HepG2 (cell line): ENCODE data around the gene SPACA4. TPM values are rescaled to one million over a fixed set of nuclear protein-coding genes. Genes with fewer than 3 reads are reported as not detected.

Experiments used
- CBFB ChIP-seq: sonication (generic); formaldehyde crosslinking; IDR thresholded peaks from 2 replicates; pipeline ENCODE4 v1.4.0; 2020; ENCODE audit warnings: missing genetic modification reagents
- ELF3 ChIP-seq: IDR thresholded peaks from 2 replicates; pipeline ENCODE4 v1.6.1; 2016; ENCODE audit warnings: missing genetic modification reagents, missing compliant biosample characterization
- HDAC1 ChIP-seq: sonication (generic); formaldehyde crosslinking; IDR thresholded peaks from 2 replicates; pipeline ENCODE4 v1.5.1; 2020; ENCODE audit warnings: mild to moderate bottlenecking, missing genetic modification reagents
- HOXA7 ChIP-seq: sonication (generic); formaldehyde crosslinking; IDR thresholded peaks from 2 replicates; pipeline ENCODE4 v1.8.1; 2022; ENCODE audit warnings: mild to moderate bottlenecking, missing genetic modification reagents, moderate library complexity
- IRX3 ChIP-seq: sonication (generic); formaldehyde crosslinking; IDR thresholded peaks from 2 replicates; pipeline ENCODE4 v1.8.1; 2023; ENCODE audit warnings: mild to moderate bottlenecking, low read depth, missing genetic modification reagents, borderline replicate concordance
- KMT2B ChIP-seq: IDR thresholded peaks from 2 replicates; pipeline ENCODE4 v1.6.1; 2016; ENCODE audit warnings: missing genetic modification reagents, missing compliant biosample characterization
- MTF1 ChIP-seq: sonication (generic); formaldehyde crosslinking; IDR thresholded peaks from 2 replicates; pipeline ENCODE4 v1.5.0; 2020; ENCODE audit warnings: missing genetic modification reagents
- POLR2AphosphoS2 ChIP-seq: IDR thresholded peaks from 2 replicates; pipeline ENCODE4 v1.6.1; 2011; ENCODE audit warnings: low read depth, low read length, improper control_type of control experiment
- SMYD3 ChIP-seq: sonication (generic); formaldehyde crosslinking; IDR thresholded peaks from 2 replicates; pipeline ENCODE4 v1.8.1; 2023; ENCODE audit warnings: mild to moderate bottlenecking, missing genetic modification reagents
- SOX13 ChIP-seq, 3 experiments: fragments of 450-650 bp in 1 of 3; sonication (generic) in 1 of 3; formaldehyde crosslinking in 1 of 3; IDR thresholded peaks in 2 of 3; conservative IDR thresholded peaks in 1 of 3; 2 replicates each; pipeline versions ENCODE4 v1.5.0 to v1.6.1; 2016 to 2020; ENCODE audit warnings: antibody characterized with exemption in 1 of 3, mild to moderate bottlenecking in 1 of 3, missing compliant biosample characterization in 1 of 3, missing genetic modification reagents in 1 of 3, moderate library complexity in 1 of 3
- SRSF4 ChIP-seq: fragments of 200-400 bp; formaldehyde crosslinking; IDR thresholded peaks from one replicate; pipeline ENCODE4 v1.6.1; 2018; ENCODE audit warnings: mild to moderate bottlenecking, low read depth, low read length, moderate library complexity; ENCODE audit not compliant: poor library complexity, severe bottlenecking
- ZBTB7A ChIP-seq: sonication (generic); formaldehyde crosslinking; IDR thresholded peaks from 2 replicates; pipeline ENCODE4 v1.8.0; 2022; ENCODE audit warnings: mild to moderate bottlenecking, missing genetic modification reagents
- ZFP1 ChIP-seq: IDR thresholded peaks from 2 replicates; pipeline ENCODE4 v1.6.1; 2016
- ZNF468 ChIP-seq: sonication (generic); formaldehyde crosslinking; IDR thresholded peaks from 2 replicates; pipeline ENCODE4 v1.8.0; 2022; ENCODE audit warnings: mild to moderate bottlenecking, moderate library complexity, missing genetic modification reagents
- ZNF547 ChIP-seq: sonication (generic); formaldehyde crosslinking; IDR thresholded peaks from 2 replicates; pipeline ENCODE4 v1.5.1; 2020; ENCODE audit warnings: mild to moderate bottlenecking, missing genetic modification reagents
- ZNF616 ChIP-seq: sonication (generic); formaldehyde crosslinking; IDR thresholded peaks from 2 replicates; pipeline ENCODE4 v1.5.0; 2020; ENCODE audit warnings: low read depth, mild to moderate bottlenecking, missing genetic modification reagents
- ZNF709 ChIP-seq: sonication (generic); formaldehyde crosslinking; IDR thresholded peaks from 2 replicates; pipeline ENCODE4 v1.5.0; 2020; ENCODE audit warnings: mild to moderate bottlenecking, missing genetic modification reagents
- ZNF841 ChIP-seq: sonication (generic); formaldehyde crosslinking; IDR thresholded peaks from 2 replicates; pipeline ENCODE4 v1.8.1; 2023; ENCODE audit warnings: missing genetic modification reagents, borderline replicate concordance
- ZSCAN30 ChIP-seq: sonication (generic); formaldehyde crosslinking; IDR thresholded peaks from 2 replicates; pipeline ENCODE4 v1.5.0; 2020; ENCODE audit warnings: mild to moderate bottlenecking, missing genetic modification reagents
- polyA plus RNA-seq, 8 experiments: library from polyadenylated mRNA; depleted of rRNA in 3 of 8; stranded (reverse) in 7 of 8; unstranded in 1 of 8; fragments of >200 nt; fragmentation: Illumina TruSeq in 4 of 8; extraction: Trizol in 4 of 8; gene quantifications; 2 replicates each; pipeline versions ENCODE4 v1.2.1 to v1.2.3, GENCODE V29; 2011 to 2016; ENCODE audit warnings: low read depth in 4 of 8, missing spikeins in 1 of 8, mixed read lengths in 1 of 8; ENCODE audit not compliant: insufficient read depth in 1 of 8
- total RNA-seq, 5 experiments: library from RNA; depleted of rRNA; stranded (reverse); fragments of >200 nt; fragmentation: Illumina TruSeq; extraction: Trizol; gene quantifications; 2 replicates each; pipeline ENCODE4 v1.2.3, GENCODE V29; 2016; ENCODE audit warnings: low read depth in 1 of 5
- TF ChIP-seq, protein P1 (sequence below), 2 experiments: fragments of 450-650 bp in 1 of 2; sonication (generic) in 1 of 2; formaldehyde crosslinking; IDR thresholded peaks; 2 replicates each; pipeline versions ENCODE4 v1.5.0 to v1.8.0; 2020 to 2022; ENCODE audit warnings: mild to moderate bottlenecking in 1 of 2, missing genetic modification reagents in 1 of 2
- TF ChIP-seq, protein P2 (sequence below): sonication (generic); formaldehyde crosslinking; IDR thresholded peaks from 2 replicates; pipeline ENCODE4 v1.4.0; 2020; ENCODE audit warnings: missing genetic modification reagents
- TF ChIP-seq, protein P3 (sequence below): fragments of 450-650 bp; IDR thresholded peaks from 2 replicates; pipeline ENCODE4 v1.6.1; 2017; ENCODE audit warnings: mild to moderate bottlenecking

SPACA4 gene
- total and polyA plus RNA-seq, 2 of the 13 experiments (the other 11 are each of a cell fraction or from before 2014, with no cell fraction given) = not detected

DNA sequence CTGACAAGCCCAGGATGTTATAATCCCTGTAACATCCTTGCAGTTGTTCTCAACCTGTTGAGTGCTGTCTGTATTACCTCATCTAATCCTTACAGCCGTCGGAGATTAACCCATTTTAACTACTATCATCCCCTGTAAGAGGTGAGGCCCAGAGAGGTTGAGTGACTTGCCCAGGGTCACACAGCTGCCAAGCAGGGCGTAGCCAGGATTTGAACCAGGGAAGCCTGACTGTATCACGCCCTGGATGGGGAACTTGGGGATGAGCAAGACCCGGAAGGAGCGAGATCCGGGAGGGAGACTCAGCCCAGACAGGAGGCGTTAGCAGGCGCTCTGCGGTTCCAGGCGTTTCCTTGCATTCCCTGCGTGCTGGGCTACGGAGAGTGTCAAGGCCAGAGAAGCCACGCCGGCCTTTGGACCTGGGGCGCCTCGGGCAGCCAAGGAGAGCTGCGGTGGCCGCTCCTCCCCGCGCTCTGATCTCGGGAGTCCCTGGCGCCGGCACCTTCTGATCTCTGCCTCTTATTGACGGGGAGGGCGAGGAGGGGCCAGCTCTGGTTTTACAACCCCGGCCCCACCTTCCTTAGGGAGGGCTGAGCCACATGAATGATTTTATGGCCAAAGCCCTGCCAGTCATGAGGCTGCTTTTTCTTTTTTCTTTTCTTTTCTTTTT is 48.4 kb upstream of the SPACA4 start (continued):
- TF ChIP-seq ELF3 (CRISPR knock-in tag) (peak; percentile 91), ZFP1 (CRISPR knock-in tag) (peak; percentile 66; the same call in 1 of the 2 replicates), ZNF547 (CRISPR knock-in tag) (peak; percentile 75; the same call in 1 of the 2 replicates), ZNF709 (CRISPR knock-in tag) (no peak), SRSF4 (no peak), ZNF616 (CRISPR knock-in tag) (no peak), IRX3 (CRISPR knock-in tag) (no peak), ZSCAN30 (CRISPR knock-in tag) (no peak), MTF1 (CRISPR knock-in tag) (no peak), ZNF468 (CRISPR knock-in tag) (no peak), SOX13 (IDR thresholded peaks at IDR 0.05) (peak; percentile 34; the same call in 1 of the 2 replicates), SOX13 (CRISPR knock-in tag; conservative IDR thresholded peaks at IDR 0.05 in 1 of 2, IDR thresholded peaks at IDR 0.05 in 1 of 2) (peak in 1 of 2 experiments; percentile 89; a peak in 2 of 4 replicates), CBFB (CRISPR knock-in tag) (peak; percentile 91), POLR2AphosphoS2 (no peak), KMT2B (no peak), HOXA7 (no peak), ZBTB7A (CRISPR knock-in tag) (peak; percentile 85; the same call in 1 of the 2 replicates), ZNF841 (no peak), HDAC1 (CRISPR knock-in tag) (peak; percentile 97), SMYD3 (no peak)
- TF ChIP-seq, protein P1, sequence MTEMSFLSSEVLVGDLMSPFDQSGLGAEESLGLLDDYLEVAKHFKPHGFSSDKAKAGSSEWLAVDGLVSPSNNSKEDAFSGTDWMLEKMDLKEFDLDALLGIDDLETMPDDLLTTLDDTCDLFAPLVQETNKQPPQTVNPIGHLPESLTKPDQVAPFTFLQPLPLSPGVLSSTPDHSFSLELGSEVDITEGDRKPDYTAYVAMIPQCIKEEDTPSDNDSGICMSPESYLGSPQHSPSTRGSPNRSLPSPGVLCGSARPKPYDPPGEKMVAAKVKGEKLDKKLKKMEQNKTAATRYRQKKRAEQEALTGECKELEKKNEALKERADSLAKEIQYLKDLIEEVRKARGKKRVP (CRISPR knock-in tag; IDR thresholded peaks at IDR 0.05) = peak in 1 of 2 experiments; percentile 63; a peak in 2 of 4 replicates
- TF ChIP-seq, protein P2, sequence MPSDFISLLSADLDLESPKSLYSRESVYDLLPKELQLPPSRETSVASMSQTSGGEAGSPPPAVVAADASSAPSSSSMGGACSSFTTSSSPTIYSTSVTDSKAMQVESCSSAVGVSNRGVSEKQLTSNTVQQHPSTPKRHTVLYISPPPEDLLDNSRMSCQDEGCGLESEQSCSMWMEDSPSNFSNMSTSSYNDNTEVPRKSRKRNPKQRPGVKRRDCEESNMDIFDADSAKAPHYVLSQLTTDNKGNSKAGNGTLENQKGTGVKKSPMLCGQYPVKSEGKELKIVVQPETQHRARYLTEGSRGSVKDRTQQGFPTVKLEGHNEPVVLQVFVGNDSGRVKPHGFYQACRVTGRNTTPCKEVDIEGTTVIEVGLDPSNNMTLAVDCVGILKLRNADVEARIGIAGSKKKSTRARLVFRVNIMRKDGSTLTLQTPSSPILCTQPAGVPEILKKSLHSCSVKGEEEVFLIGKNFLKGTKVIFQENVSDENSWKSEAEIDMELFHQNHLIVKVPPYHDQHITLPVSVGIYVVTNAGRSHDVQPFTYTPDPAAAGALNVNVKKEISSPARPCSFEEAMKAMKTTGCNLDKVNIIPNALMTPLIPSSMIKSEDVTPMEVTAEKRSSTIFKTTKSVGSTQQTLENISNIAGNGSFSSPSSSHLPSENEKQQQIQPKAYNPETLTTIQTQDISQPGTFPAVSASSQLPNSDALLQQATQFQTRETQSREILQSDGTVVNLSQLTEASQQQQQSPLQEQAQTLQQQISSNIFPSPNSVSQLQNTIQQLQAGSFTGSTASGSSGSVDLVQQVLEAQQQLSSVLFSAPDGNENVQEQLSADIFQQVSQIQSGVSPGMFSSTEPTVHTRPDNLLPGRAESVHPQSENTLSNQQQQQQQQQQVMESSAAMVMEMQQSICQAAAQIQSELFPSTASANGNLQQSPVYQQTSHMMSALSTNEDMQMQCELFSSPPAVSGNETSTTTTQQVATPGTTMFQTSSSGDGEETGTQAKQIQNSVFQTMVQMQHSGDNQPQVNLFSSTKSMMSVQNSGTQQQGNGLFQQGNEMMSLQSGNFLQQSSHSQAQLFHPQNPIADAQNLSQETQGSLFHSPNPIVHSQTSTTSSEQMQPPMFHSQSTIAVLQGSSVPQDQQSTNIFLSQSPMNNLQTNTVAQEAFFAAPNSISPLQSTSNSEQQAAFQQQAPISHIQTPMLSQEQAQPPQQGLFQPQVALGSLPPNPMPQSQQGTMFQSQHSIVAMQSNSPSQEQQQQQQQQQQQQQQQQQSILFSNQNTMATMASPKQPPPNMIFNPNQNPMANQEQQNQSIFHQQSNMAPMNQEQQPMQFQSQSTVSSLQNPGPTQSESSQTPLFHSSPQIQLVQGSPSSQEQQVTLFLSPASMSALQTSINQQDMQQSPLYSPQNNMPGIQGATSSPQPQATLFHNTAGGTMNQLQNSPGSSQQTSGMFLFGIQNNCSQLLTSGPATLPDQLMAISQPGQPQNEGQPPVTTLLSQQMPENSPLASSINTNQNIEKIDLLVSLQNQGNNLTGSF (CRISPR knock-in tag) = no peak
- TF ChIP-seq, protein P3, sequence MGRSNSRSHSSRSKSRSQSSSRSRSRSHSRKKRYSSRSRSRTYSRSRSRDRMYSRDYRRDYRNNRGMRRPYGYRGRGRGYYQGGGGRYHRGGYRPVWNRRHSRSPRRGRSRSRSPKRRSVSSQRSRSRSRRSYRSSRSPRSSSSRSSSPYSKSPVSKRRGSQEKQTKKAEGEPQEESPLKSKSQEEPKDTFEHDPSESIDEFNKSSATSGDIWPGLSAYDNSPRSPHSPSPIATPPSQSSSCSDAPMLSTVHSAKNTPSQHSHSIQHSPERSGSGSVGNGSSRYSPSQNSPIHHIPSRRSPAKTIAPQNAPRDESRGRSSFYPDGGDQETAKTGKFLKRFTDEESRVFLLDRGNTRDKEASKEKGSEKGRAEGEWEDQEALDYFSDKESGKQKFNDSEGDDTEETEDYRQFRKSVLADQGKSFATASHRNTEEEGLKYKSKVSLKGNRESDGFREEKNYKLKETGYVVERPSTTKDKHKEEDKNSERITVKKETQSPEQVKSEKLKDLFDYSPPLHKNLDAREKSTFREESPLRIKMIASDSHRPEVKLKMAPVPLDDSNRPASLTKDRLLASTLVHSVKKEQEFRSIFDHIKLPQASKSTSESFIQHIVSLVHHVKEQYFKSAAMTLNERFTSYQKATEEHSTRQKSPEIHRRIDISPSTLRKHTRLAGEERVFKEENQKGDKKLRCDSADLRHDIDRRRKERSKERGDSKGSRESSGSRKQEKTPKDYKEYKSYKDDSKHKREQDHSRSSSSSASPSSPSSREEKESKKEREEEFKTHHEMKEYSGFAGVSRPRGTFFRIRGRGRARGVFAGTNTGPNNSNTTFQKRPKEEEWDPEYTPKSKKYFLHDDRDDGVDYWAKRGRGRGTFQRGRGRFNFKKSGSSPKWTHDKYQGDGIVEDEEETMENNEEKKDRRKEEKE = no peak
